SU-DHL-6 (cell line): ENCODE measurements around the gene SYCP2L.

Experiments
- H2AFZ ChIP-seq: fragments of 200-600 bp; sonication (generic); 2 replicates; pipeline ENCODE4 v1.6.1; 2014; ENCODE audit warnings: low read depth, mild to moderate bottlenecking, moderate library complexity, mixed read lengths, antibody characterized with exemption, low read length; ENCODE audit not compliant: severe bottlenecking
- H3F3A ChIP-seq: fragments of 200-600 bp; shearing (Covaris generic); 2 replicates; pipeline ENCODE4 v1.6.0; 2016; ENCODE audit warnings: antibody characterized with exemption, mild to moderate bottlenecking; ENCODE audit not compliant: insufficient read depth
- H3K27ac ChIP-seq: fragments of 200-600 bp; sonication (generic); 2 replicates; pipeline ENCODE4 v1.5.1; 2016; ENCODE audit warnings: low read depth, mild to moderate bottlenecking, low read length, moderate library complexity, mixed read lengths
- H3K27me3 ChIP-seq: fragments of 200-600 bp; sonication (generic), shearing (Covaris generic); 2 replicates; pipeline ENCODE4 v1.6.0; 2014; ENCODE audit warnings: mild to moderate bottlenecking, low read length
- H3K36me3 ChIP-seq: fragments of 200-600 bp; sonication (generic); 2 replicates; pipeline ENCODE4 v1.6.1; 2014; ENCODE audit warnings: mild to moderate bottlenecking, low read length, mixed read lengths
- H3K4me2 ChIP-seq: fragments of 300-600, 200-600 bp; shearing (Covaris generic), sonication (generic); 2 replicates; pipeline ENCODE4 v1.6.0; 2014; ENCODE audit warnings: low read length, low read depth, mild to moderate bottlenecking; ENCODE audit not compliant: poor library complexity, severe bottlenecking
- H3K4me3 ChIP-seq: fragments of 200-600 bp; sonication (generic); 2 replicates; pipeline ENCODE4 v1.5.1; 2014; ENCODE audit warnings: antibody characterized with exemption, low read length, mild to moderate bottlenecking, mixed read lengths; ENCODE audit not compliant: insufficient read depth, poor library complexity, severe bottlenecking
- H3K79me2 ChIP-seq: fragments of 200-600 bp; sonication (generic); 2 replicates; pipeline ENCODE4 v1.6.1; 2014; ENCODE audit warnings: mild to moderate bottlenecking, low read length, moderate library complexity; ENCODE audit not compliant: insufficient read depth
- H3K9ac ChIP-seq: fragments of 200-600 bp; sonication (generic); 2 replicates; pipeline ENCODE4 v1.7.0; 2014; ENCODE audit warnings: mild to moderate bottlenecking, low read length
- H3K9me2 ChIP-seq: fragments of 200-600 bp; sonication (generic); replicated peaks from 2 replicates; pipeline ENCODE4 v1.6.1; 2014; ENCODE audit warnings: low read length; ENCODE audit not compliant: insufficient read depth
- H3K9me3 ChIP-seq: fragments of 200-600 bp; sonication (generic); 2 replicates; pipeline ENCODE4 v1.6.1; 2014; ENCODE audit warnings: low read length, mixed read lengths; ENCODE audit not compliant: insufficient read depth
- H4K20me1 ChIP-seq: fragments of 200-600 bp; sonication (generic); 2 replicates; pipeline ENCODE4 v1.6.1; 2014; ENCODE audit warnings: low read depth, mild to moderate bottlenecking, antibody characterized with exemption, low read length, moderate library complexity, mixed read lengths
- EZH2phosphoT487 ChIP-seq: fragments of 200-600 bp; sonication (generic), shearing (Covaris generic); conservative IDR thresholded peaks from 2 replicates; pipeline ENCODE4 v1.6.1; 2018; ENCODE audit warnings: mild to moderate bottlenecking, antibody characterized with exemption, low read length, moderate library complexity, mixed read lengths
- TF ChIP-seq, protein P1 (sequence below): fragments of 200-600 bp; sonication (generic); IDR thresholded peaks from one replicate; pipeline ENCODE4 v1.5.1; 2017; ENCODE audit warnings: antibody characterized with exemption, mild to moderate bottlenecking, low read length, moderate library complexity; ENCODE audit not compliant: insufficient read depth, poor library complexity, severe bottlenecking

The SYCP2L gene

DNA sequence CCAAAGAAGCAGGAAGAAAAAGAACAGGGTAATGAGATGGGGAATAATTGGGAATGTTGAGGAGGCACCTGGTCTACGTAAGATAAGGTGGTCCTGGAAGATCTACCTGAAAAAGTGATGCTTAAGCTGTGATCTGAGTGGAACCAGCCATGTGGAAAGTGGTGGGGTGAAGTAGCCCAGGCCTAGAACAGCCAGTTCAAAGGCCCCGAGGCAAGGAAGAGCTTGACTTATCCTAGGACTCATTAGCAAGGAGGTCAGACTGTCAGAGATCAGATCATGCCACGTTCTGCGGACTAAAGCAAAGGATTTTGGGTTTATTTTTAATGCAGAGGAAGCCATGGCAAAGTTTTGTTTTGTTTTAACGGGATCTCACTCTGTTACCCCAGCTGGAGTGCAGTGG is 5.1 kb downstream of the SYCP2L start:
- no peak for TF ChIP-seq EZH2phosphoT487
- TF ChIP-seq, protein P1, sequence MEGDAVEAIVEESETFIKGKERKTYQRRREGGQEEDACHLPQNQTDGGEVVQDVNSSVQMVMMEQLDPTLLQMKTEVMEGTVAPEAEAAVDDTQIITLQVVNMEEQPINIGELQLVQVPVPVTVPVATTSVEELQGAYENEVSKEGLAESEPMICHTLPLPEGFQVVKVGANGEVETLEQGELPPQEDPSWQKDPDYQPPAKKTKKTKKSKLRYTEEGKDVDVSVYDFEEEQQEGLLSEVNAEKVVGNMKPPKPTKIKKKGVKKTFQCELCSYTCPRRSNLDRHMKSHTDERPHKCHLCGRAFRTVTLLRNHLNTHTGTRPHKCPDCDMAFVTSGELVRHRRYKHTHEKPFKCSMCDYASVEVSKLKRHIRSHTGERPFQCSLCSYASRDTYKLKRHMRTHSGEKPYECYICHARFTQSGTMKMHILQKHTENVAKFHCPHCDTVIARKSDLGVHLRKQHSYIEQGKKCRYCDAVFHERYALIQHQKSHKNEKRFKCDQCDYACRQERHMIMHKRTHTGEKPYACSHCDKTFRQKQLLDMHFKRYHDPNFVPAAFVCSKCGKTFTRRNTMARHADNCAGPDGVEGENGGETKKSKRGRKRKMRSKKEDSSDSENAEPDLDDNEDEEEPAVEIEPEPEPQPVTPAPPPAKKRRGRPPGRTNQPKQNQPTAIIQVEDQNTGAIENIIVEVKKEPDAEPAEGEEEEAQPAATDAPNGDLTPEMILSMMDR = no peak
- Histone ChIP-seq H2AFZ (no peak overlapping the region), H3K27me3 (peaks cover 3% of the 10 kb centered on the region; the same call in 1 of the 2 replicates), H3F3A (peaks cover 3% of the 10 kb centered on the region; the same call in 1 of the 2 replicates), H3K36me3 (0 out of 2 replicates have a peak, but pooled peaks cover 4% of the 10 kb centered on the region), H3K9me2 (no peaks in the 10 kb centered on the region), H3K9ac (no peak overlapping the region), H3K9me3 (peaks cover 5% of the 10 kb centered on the region; the same call in 1 of the 2 replicates), H3K79me2 (no peaks in the 10 kb centered on the region), H4K20me1 (no peaks in the 10 kb centered on the region), H3K4me2 (no peak overlapping the region), H3K4me3 (no peak overlapping the region), H3K27ac (no peak overlapping the region)

DNA sequence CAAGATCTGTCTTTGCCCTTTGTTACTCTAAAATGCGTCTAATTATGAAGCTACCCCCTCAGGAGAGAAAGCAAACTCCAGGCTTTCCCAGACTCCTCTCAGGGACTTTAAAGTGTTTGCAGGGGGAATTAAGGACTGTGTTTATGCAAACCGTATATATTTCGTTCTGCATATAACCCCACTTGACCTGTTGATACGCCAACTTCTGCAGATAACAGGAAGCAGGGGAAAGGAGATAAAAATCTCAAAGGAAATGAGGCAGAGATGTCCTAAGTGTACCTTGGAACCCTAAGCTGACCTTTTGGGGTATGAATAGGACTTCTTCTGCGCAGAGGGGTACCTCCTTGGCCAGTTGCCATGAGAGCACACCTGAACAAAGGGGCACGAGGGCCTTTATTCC is 8.1 kb downstream of the SYCP2L start:
- Histone ChIP-seq H3K27ac (no peak overlapping the region), H4K20me1 (no peaks in the 10 kb centered on the region), H3K79me2 (no peaks in the 10 kb centered on the region), H3F3A (peaks cover 3% of the 10 kb centered on the region; the same call in 1 of the 2 replicates), H3K36me3 (0 out of 2 replicates have a peak, but pooled peaks cover 4% of the 10 kb centered on the region), H3K9me3 (peaks cover 5% of the 10 kb centered on the region; the same call in 1 of the 2 replicates), H3K9me2 (no peaks in the 10 kb centered on the region), H3K4me2 (no peak overlapping the region), H3K9ac (no peak overlapping the region), H3K27me3 (peaks cover 3% of the 10 kb centered on the region; the same call in 1 of the 2 replicates), H2AFZ (no peak overlapping the region), H3K4me3 (no peak overlapping the region)
- no peak for TF ChIP-seq EZH2phosphoT487
- TF ChIP-seq, protein P1 = no peak

DNA sequence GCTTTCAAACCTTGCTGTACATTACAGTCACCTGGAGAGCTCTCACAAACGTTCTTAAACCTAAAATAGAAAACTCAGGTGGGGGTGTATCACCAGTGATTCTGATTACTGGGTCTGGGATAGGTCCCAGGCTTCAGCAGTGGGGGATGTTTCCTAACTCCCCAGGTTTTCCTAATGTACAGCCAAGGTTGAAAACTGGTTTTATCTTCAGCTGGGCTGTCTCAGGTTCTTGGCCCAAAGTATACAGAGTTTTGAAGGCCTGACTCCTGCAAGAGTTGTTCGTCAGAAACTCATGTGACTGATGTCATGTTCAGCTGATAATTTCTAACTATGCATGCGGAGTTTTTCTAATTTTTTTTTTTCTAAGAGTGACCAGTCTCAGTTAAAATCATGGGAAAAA is 9.8 kb downstream of the SYCP2L start:
- no peak overlapping the region for H2AFZ ChIP-seq
- H3F3A ChIP-seq = no peaks in the 10 kb centered on the region
- no peaks in the 10 kb centered on the region for H3K79me2 ChIP-seq
- no peaks in the 10 kb centered on the region for H4K20me1 ChIP-seq
- no peak overlapping the region for H3K9ac ChIP-seq
- no peak for TF ChIP-seq EZH2phosphoT487
- H3K9me3 ChIP-seq = no peaks in the 10 kb centered on the region
- H3K36me3 ChIP-seq = no peaks in the 10 kb centered on the region
- H3K4me3 ChIP-seq = no peak overlapping the region
- no peaks in the 10 kb centered on the region for H3K9me2 ChIP-seq
- H3K27ac ChIP-seq = no peak overlapping the region
- H3K27me3 ChIP-seq = no peaks in the 10 kb centered on the region
- no peak overlapping the region for H3K4me2 ChIP-seq

DNA sequence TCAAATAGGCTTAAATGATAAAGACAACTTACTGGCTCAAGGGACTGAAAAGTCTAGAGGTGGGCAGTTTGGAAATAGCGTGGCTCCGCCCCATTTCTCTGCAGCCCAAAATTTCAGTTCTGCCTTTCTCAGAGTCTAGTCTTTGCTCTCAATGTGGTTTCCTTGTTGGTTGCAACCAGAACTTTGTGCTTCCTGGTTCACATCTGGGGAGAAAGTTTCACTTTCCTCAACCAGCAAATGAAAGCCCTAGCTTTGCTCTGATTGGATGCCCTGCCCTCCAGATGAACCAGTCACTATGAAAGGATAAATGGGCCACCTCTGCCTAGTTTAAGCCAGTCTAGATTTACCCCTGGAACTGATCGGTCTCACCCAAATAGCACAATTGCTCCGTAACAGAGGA is 14.9 kb downstream of the SYCP2L start:
- H3K4me2 ChIP-seq = peak overlapping the region; percentile 47
- no peaks in the 10 kb centered on the region for H4K20me1 ChIP-seq
- no peaks in the 10 kb centered on the region for H3F3A ChIP-seq
- no peaks in the 10 kb centered on the region for H3K9me2 ChIP-seq
- H3K4me3 ChIP-seq = peak overlapping the region; percentile 13
- no peaks in the 10 kb centered on the region for H3K79me2 ChIP-seq
- H3K9ac ChIP-seq = no peak overlapping the region
- no peaks in the 10 kb centered on the region for H3K9me3 ChIP-seq
- no peaks in the 10 kb centered on the region for H3K27me3 ChIP-seq
- TF ChIP-seq, protein P1 = no peak
- no peak for TF ChIP-seq EZH2phosphoT487
- no peaks in the 10 kb centered on the region for H3K36me3 ChIP-seq
- H2AFZ ChIP-seq = peak overlapping the region; percentile 73
- peak overlapping the region; percentile 15 for H3K27ac ChIP-seq
